Chondrocyte (in vitro differentiated cells): ENCODE measurements around the gene MYT1. TPM values are rescaled to one million over a fixed set of nuclear protein-coding genes. Genes with fewer than 3 reads are reported as not detected.

Experiments
- DNase-seq: peaks from one replicate; pipeline ENCODE4 v3.0.0; 2021; ENCODE audit warnings: mixed read lengths, low spot score
- H3K27ac Mint-ChIP-seq: one replicate; pipeline ENCODE4 v1.8.0; 2021; ENCODE audit warnings: mild to moderate bottlenecking, moderate library complexity, mixed read lengths; ENCODE audit not compliant: unreplicated experiment
- H3K27me3 Mint-ChIP-seq: 2 replicates; pipeline ENCODE4 v1.8.0; 2021; ENCODE audit warnings: low read depth, mixed read lengths
- H3K36me3 Mint-ChIP-seq: 2 replicates; pipeline ENCODE4 v1.8.0; 2021; ENCODE audit warnings: low read depth, mixed read lengths
- H3K4me1 Mint-ChIP-seq: 2 replicates; pipeline ENCODE4 v1.8.0; 2021; ENCODE audit warnings: low read depth, mild to moderate bottlenecking, mixed read lengths
- H3K4me3 Mint-ChIP-seq: one replicate; pipeline ENCODE4 v1.8.0; 2021; ENCODE audit warnings: mild to moderate bottlenecking, moderate library complexity, mixed read lengths; ENCODE audit not compliant: unreplicated experiment
- H3K9me3 Mint-ChIP-seq: 2 replicates; pipeline ENCODE4 v1.8.0; 2021; ENCODE audit warnings: low read depth, mixed read lengths
- total RNA-seq: library from RNA; stranded (reverse); gene quantifications from 3 replicates; pipeline ENCODE4 v1.2.1, GENCODE V29; 2021
- TF ChIP-seq, protein P1 (sequence below): fragments of 200-600 bp; sonication (generic); IDR thresholded peaks from 2 replicates; pipeline ENCODE4 v1.5.0; 2021; ENCODE audit warnings: antibody characterized with exemption, mild to moderate bottlenecking, moderate library complexity

The MYT1 gene
- total RNA-seq, 1 donor from 2014 or later = not detected

GRCh38 chr20:64199395-64199794 lies 35.1 kb downstream of the MYT1 start:
- Mint-ChIP-seq H3K27me3 (peaks cover 48% of the 10 kb centered on the region), H3K36me3 (no peaks in the 10 kb centered on the region), H3K9me3 (no peaks in the 10 kb centered on the region), H3K4me3 (no peak overlapping the region), H3K4me1 (no peaks in the 10 kb centered on the region), H3K27ac (no peak overlapping the region)
- no peak for DNase-seq
- TF ChIP-seq, protein P1, sequence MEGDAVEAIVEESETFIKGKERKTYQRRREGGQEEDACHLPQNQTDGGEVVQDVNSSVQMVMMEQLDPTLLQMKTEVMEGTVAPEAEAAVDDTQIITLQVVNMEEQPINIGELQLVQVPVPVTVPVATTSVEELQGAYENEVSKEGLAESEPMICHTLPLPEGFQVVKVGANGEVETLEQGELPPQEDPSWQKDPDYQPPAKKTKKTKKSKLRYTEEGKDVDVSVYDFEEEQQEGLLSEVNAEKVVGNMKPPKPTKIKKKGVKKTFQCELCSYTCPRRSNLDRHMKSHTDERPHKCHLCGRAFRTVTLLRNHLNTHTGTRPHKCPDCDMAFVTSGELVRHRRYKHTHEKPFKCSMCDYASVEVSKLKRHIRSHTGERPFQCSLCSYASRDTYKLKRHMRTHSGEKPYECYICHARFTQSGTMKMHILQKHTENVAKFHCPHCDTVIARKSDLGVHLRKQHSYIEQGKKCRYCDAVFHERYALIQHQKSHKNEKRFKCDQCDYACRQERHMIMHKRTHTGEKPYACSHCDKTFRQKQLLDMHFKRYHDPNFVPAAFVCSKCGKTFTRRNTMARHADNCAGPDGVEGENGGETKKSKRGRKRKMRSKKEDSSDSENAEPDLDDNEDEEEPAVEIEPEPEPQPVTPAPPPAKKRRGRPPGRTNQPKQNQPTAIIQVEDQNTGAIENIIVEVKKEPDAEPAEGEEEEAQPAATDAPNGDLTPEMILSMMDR = no peak

GRCh38 chr20:64200740-64201139 lies 36.5 kb downstream of the MYT1 start:
- no peak for DNase-seq
- Mint-ChIP-seq H3K4me3 (no peak overlapping the region), H3K27ac (no peak overlapping the region), H3K27me3 (peaks cover 54% of the 10 kb centered on the region), H3K36me3 (no peaks in the 10 kb centered on the region), H3K4me1 (no peaks in the 10 kb centered on the region), H3K9me3 (no peaks in the 10 kb centered on the region)
- TF ChIP-seq, protein P1 = no peak

GRCh38 chr20:64201653-64202052 lies 37.4 kb downstream of the MYT1 start:
- Mint-ChIP-seq H3K4me1 (no peaks in the 10 kb centered on the region), H3K4me3 (no peak overlapping the region), H3K36me3 (no peaks in the 10 kb centered on the region), H3K27me3 (peaks cover 53% of the 10 kb centered on the region), H3K9me3 (no peaks in the 10 kb centered on the region), H3K27ac (no peak overlapping the region)
- TF ChIP-seq, protein P1 = no peak
- no peak for DNase-seq

DNA sequence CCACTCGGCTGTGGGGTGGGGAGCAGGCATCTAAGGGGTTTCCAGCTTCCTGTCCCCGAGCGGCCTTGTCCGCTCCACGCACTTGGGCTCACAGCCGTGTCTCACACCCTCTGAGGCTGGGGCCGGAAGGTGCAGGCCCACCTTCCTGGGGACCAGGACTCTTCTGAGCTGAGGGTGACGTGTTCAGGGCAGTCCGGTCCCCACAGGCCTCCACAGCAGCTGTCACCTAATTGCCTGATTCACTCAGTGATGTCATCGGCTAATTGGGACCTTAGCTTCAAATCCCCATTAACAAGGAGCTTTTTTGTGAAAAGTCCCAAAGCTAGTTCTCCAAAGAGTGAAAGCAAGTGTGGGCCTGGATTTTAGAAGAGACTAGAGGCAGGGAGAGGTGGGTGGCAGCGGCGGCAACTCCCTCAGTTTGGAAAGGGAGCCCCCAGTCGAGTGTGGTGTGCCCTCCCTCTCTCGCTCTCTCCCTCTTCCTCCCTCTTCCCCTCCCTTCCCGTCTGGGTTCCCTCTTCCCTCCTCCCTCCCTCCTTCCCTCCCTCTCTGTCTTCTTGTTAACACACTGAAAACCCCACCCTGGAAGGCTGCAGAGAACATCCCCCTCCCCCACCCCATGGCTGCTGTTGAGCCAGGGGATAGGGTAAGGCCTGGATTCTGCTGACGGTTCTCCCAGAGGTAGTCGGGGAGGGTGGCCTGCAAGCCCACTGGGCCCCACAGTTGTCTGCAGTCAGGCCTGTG lies 39.0 kb downstream of the MYT1 start:
- Mint-ChIP-seq H3K9me3 (no peaks in the 10 kb centered on the region), H3K4me3 (no peak overlapping the region), H3K36me3 (no peaks in the 10 kb centered on the region), H3K4me1 (no peaks in the 10 kb centered on the region), H3K27me3 (peaks cover 51% of the 10 kb centered on the region), H3K27ac (no peak overlapping the region)
- DNase-seq = no peak
- TF ChIP-seq, protein P1 = no peak

DNA sequence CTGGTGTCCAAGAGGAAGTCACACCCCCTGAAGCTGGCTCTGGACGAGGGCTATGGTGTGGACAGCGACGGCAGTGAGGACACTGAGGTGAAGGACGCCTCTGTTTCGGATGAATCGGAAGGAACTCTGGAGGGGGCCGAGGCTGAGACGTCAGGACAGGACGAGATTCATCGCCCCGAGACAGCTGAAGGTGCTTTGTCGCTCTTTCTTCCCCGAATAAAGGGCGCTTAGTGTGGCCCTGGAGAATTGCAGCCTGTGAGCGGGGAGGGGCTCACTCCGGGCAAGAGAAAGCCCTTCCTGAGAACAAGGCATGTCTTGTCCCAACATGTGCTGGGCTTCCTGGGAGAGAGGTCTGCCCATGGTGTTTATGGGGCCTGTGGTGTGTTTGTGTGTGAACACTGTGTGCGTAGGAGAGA lies 41.4 kb downstream of the MYT1 start:
- Mint-ChIP-seq H3K27ac (no peak overlapping the region), H3K9me3 (no peaks in the 10 kb centered on the region)

More for the DNA sequence above, 41.4 kb downstream of the MYT1 start:
- Mint-ChIP-seq H3K36me3 (no peaks in the 10 kb centered on the region), H3K4me1 (no peaks in the 10 kb centered on the region), H3K27me3 (peaks cover 52% of the 10 kb centered on the region), H3K4me3 (no peak overlapping the region)
- no peak for DNase-seq
- TF ChIP-seq, protein P1 = no peak
